CD4-positive, alpha-beta T cell treated with Interleukin-17A for 1 hour (primary cell): Measurements from ENCODE around the gene SETD9.

Source experiments
- DNase-seq: peaks from one replicate; pipeline ENCODE4 v3.0.0-alpha.2; 2020

SETD9 gene, protein sequence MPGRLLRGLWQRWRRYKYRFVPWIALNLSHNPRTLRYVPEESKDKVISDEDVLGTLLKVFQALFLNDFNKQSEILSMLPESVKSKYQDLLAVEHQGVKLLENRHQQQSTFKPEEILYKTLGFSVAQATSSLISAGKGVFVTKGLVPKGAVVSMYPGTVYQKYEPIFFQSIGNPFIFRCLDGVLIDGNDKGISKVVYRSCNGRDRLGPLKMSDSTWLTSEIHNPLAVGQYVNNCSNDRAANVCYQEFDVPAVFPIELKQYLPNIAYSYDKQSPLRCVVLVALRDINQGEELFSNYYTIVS

DNA sequence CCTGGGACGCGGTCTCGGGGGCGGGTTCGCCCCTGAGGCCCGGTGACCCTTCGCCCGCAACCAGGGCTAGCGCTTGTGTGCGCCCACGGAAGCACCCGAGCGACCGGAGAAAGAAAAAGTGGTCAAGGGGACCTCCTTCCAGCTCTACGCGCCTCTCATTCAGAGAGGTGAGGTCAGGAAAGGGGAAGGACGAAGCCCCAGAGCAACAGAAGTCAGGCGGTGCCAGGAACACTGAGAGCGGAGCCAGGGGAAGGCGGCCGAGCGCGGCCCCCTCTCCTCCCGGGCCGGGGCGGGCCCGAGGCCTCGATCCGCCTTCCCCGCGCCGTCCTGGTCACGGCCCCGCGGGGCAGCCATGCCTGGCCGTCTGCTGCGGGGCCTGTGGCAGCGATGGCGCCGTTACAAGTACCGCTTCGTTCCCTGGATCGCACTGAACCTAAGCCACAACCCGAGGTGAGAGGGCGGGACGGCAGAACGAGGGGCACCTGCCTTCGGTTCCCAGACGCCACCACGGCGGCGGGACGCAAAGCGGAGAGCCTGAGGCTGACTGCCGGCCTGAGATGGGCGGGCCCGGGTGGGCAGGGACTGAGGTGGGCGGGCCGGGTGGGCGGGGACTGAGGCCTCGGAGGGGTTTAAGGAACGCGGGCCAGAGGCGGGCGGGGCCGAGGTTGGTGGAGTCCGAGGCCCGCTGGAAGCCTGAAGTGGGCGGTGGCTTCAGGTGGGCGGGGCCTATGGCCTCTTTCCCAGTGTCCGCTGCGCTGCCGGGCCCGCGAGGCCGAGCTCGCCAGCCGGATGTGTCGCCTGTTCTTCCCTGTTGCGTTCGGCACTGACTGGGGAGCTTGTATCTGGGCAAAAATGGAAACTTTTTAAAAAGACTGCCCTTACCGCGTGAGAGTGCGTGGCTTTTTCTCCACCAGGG lies at the start of gene SETD9:
Gene SETD9, plus strand, starts transcription at position 303 of the 916 bp plus-strand sequence. Its CDS starts 50 bp downstream, at position 353.
- peak; percentile 90 for DNase-seq

DNA sequence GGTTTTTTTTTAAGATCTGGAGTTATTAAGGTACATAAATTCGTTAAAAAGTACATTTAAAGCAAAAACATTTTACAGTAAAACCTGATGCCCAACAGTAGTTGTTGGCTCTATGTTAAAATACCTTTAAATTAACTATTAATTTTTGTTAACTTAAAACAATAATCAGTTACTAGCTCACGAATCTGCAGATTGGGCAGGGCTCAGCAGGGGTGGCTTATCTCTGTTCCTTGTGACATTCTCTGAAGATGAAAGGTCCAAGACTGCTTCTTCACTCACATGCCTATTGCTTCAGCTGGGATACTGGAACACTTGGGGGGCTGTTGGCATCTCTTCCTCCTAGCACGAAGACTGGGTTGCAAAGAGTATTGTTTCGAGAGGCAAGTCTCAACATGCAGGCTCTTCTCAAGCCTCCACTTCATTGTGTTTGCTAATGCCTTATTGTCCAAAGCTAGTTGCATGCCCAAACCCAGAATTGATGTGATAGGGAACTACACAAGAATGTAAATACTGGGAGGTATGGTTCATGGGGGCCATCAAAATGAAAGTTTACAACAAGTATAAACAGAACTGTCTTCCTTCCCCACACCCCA lies 47.4 kb upstream of the SETD9 start:
- no peak for DNase-seq

DNA sequence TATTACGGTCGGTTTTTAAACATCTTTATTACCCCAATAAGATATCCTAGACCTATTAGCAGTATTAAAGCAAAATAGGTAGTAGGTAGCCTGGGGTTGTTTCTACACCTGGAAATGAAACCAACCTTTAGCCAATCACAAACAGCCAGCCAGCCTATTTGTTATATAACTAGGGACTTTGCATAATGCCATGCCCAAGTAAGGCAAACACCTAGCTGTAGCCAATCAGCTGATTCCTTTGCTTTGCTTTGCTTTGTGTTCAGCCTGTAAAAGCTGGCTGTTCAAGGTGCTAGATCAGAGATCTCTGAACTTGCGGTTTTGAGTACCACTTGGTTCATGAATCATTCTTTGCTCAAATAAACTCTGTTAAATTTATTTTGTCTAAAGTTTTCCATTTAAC lies 46.5 kb upstream of the SETD9 start:
- peak; percentile 33 for DNase-seq

DNA sequence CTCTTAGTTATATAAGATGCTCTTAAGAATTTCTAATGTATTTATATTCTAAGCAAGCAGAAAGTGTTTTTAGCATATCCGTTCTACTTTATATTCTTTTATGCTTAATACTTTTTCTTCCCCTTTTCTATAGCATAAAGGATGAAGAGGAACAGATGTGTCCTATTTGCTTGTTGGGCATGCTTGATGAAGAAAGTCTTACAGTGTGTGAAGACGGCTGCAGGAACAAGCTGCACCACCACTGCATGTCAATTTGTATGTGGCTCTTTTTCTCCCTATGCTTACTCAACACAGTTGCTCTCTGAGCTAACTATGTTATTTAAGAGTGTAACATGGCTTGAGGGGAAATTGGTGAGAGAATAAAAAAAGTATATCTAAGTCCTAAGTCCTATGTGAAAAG lies 37.6 kb upstream of the SETD9 start:
- DNase-seq: no peak

DNA sequence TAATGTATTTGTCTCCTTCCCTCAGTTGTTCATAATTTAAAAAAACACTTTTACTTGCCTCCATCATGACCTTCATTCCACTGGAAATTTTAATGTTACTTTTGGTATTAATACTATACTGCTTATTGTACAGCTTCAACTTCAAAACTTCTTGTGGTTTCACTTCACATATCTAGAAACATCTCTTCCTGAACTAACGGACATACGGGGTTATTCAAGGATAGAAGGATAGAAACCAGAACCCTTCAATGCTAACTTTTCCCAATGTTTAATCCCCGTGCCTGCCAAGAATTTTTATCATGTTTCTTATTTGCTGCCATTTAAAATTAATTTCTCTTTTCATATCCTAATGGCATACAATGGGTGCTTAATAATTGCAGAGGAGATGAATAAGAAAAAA lies 36.3 kb upstream of the SETD9 start:
- no peak for DNase-seq

DNA sequence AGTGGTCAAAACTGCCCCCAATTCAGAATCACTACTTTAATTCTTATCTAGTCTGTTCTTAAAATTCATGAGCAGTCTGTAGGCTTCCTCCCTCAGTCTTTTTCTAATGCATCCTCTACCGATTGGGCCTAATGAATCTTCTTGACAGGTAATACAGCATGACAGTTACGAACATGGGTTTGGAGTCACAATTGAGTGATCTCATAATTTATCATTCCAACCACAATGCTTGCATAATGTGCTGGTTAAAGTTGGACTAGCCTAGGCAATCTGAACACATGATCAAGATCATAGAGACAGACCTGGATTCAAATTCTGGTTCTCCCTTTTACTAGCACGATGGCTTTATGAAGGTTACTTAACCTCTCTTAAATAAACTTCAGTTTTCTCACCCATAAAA lies 33.1 kb upstream of the SETD9 start:
- DNase-seq: no peak

DNA sequence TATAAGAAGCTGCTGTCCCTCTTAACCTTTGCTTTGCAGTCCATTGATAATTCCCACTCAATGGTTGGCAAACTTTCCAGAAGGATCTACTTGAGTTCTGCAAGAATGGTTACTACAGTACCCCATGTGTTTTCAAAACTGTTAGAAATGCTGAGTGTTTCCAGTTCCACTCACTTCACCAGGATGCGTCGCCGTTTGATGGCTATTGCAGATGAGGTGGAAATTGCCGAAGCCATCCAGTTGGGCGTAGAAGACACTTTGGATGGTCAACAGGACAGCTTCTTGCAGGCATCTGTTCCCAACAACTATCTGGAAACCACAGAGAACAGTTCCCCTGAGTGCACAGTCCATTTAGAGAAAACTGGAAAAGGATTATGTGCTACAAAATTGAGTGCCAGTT lies 27.8 kb upstream of the SETD9 start:
- DNase-seq: no peak

DNA sequence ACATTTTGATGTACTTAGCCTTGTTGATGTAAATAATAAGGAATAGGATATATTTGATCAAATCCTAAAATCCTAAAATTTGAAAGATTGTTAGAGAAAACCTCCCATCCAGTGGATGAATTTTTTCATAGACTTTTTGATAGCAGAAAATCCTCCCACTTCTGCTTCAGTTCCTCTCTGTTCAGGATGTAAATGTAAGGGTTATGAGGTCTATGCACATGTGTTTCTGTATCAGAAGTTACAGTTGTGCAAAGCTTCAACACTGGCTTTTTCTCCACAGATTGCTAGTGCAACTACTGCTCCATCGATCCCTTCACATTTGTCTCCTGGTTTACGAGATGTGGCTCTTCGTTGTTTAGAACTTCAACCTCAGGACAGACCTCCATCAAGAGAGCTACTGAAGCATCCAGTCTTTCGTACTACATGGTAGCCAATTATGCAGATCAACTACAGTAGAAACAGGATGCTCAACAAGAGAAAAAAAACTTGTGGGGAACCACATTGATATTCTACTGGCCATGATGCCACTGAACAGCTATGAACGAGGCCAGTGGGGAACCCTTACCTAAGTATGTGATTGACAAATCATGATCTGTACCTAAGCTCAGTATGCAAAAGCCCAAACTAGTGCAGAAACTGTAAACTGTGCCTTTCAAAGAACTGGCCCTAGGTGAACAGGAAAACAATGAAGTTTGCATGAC lies 16.0 kb upstream of the SETD9 start:
- DNase-seq: no peak

DNA sequence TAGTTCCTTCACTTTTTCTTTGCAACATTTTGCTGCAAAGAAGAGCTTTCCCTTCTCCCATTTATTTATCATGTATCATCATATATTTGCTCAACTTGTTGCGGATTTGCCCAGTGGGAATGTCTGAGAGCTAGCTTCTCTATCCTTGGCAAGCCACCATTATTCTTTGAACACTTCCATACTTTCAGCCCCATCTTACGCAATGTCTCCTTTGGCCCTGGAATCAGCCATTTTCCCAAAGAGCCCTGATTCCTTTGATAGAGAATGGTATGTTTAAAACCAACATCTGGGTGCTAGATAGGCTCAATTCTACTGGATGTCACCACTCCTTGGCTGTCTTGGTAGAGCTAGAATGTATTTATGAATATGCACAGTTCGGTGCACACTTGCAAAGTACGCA lies 12.6 kb upstream of the SETD9 start:
- DNase-seq: no peak

DNA sequence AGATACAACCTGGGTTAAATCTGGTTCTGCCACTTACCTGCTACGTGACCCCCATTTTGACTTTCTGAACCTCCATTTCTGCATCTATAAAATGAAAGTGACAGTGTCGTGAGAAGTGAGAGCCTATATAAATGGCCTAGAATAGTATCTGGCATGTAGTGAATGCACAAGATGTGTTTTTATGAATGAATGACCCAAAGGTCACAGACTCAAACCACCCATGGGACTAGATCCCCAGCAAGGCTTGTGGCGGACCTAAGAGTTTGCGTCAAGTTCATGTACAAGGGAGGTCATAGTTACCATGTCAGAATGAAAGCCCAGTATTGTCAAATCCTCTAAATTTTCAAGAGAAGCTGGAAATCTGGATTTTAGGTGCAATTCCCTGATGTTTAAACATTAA lies 11.2 kb upstream of the SETD9 start:
- no peak for DNase-seq

DNA sequence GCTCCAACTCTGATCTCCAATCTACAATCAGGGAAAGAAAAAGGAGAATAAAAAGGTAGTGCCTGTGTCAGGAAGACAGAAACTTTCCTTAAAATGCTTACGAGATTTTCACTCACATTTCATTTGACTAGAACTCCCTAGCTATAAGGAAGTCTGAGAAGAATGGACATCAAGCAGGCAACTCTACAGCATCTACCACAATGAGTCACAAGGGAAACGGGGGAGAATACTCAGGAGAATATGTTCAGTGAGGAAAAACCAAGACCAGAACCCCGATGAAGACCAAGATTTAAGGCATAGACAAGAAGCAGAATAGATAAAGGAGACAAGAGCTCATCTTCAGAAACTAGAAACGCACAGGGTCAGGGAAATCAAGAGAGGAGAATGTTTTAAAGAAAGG lies 9.0 kb upstream of the SETD9 start:
- no peak for DNase-seq

DNA sequence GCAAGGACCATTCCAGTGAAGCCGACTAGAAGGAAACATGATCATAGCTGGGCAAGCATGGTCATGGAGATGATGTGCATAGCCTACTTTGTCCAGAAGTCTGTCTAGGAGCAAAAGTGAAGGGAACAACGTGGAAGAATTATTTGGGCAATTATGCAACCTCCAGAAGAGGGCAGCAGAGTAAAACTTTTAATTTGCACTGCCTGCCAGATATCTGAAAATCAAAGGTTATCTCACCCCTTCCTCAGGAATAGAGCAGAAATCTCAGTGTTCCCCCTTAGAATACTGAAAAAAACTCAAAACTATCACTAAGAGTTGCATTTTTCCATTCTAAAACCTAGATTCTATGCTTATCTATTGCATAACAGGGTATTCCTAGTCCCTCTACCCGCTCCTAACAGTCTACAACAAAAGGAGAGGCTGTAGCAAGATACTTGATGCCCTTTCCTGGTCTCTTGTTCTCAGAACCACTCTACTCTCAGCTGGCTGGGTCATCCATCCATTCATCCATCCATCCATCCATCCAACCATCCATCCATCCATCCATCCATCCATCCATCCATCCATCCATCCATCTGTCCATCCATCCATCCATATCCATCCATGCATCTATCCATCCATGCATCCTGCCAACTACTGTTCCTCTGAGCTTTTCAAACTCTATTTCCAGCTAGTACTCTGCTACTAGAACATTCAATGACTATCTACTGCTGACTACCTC lies 8.4 kb upstream of the SETD9 start:
- peak; percentile 71 for DNase-seq

DNA sequence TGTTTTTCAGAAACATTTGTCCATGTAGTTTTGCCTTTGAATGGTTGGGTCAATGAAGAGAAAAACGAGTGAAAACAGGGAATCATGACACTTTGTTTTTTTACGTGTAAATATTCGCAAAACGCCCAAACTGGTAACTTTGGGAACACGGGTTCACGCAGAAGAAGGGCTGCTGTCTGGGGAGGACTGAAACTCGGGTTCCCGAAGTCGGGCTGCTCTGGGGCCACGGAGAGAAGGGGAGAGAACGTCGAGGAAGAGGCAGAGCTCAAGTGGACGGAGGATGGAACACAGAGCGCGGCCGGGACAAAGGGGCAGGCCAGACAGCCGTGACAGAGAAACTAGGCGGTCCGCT lies 478 bp upstream of the SETD9 start:
- DNase-seq: no peak

DNA sequence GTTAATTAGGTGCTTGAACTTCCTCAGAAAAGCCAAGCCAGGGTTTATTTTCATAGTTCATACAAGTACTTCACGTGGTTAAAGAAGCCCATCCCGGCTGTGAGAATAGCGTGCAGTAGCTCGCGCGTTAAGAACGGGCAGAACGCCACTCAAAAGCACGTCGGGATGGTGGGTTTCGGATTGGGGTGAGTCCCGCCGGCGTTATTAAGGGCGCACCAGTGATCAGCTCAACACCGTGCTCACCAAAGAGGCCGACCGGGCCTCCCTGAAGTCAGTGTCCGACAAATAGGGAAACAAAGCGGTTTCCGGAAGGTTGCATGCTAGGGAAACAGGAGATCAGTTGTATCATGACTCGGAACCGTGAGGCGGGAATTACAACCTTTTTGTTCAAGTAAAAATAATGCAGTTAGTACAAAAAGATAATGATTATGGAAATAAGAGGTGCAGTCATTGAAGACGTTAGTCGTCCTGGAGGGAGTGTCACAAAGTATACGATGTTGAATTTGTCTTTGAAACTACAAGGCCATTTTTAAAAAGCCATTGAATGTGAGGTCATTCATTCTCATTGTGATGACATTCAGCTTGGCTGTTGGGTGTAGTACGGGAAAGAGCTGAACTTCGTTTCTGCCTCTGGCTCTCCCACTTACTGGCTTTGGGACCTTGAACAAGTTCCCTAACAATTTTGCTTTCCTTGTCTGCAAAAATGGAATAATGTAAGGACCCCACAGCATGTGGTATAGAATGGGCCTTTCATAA lies 992 bp downstream of the SETD9 start:
- DNase-seq: no peak

DNA sequence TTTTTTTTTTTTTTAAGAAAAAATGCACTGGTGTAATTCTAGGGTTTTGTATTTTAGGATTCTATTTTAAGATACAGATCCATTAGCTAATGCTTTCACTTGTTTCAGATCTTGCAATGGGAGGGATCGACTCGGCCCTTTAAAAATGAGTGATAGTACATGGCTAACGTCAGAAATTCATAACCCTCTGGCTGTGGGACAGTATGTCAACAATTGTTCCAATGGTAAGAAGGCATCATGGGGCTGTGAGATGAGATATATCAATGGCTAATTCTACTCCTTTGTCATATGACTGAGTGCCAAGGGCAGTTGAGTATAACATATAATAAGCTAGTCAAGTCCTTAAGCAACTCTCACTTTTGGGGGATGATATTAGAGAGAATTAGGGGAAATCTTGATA lies 4.4 kb downstream of the SETD9 start:
- no peak for DNase-seq

DNA sequence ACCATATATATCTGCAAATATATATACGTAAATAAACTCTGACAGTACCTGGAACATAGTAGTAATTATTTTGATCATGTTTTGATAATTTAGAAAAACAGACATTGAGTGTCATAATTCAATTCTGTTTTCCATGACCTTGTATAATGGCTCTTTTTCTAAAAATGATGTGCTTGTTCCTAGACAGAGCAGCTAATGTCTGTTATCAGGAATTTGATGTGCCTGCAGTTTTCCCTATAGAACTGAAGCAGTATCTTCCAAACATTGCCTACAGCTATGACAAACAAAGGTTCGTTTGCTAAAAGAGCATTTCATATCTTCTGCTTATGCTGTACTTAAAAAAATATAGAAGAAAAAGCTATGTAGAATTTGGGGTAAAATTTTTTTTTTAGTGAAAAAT lies 5.3 kb downstream of the SETD9 start:
- DNase-seq: no peak

DNA sequence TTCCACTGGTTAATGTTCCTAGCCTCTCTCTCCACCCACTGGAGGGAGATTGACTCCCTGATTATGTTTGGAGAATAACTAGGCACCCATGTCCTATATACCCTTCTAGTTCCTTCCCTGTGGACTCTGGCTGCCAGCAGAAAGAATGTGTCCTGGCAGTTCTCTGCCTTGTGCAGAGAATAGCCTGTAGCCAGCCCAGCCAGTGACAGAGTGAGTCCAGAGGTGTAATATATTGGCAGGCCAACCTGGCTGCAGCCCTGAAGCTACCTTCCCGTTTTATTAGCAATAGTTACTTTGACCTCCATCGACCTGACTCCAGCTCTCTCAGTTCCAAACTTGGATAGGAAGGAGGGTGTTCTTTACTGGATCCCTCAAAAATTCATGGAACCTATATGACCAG lies 8.1 kb downstream of the SETD9 start:
- no peak for DNase-seq

DNA sequence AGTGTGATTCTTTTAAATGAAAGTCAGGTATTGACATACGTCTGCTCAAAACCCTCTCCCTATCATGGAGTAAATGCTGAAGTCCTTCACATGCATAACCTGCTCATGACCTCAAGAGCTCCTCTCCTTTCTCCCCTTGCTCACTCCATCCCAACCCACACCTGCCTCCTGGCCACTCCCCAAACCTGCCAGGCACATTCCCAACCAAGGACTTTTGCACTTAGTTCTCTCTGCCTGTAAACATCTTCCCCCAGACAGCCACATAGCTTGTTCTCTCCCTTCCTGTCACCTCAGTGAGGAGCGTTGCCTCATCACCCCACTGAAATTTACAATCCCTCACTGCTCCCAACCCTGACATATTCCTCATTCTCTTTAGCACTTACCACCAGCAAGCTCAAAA lies 8.7 kb downstream of the SETD9 start:
- no peak for DNase-seq

DNA sequence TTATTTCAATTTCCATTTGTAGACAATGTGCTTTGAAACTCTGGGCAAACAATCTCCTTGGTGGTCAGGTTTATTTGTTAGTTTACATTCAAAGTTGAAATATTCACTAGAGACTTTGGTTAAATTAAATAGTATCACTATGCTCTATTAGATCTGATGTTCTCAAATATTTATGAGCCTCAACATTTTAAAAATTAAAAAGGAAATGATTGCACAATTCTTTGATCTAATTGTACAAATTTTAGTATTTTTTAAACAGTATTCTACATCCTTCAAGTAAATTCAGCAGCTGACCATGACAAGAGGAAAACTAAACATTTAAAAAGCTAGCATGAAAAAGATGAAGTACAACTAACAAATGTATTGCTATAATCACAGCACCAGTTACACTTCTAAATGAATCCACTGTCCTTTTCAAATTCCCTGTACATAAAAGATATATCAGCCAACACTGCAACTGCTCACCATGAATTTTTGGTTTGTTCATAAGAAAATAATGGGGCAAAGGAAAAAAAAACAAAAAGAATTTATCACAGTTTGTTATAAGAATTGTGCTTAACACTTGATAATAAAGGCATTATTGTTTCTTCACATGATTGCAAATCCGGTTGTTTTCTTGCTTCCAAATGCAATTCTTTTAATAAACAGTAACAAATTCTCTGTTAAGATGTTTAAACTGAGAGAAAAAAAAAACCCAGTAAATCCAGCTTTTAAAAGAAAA lies 10.7 kb downstream of the SETD9 start:
- no peak for DNase-seq

DNA sequence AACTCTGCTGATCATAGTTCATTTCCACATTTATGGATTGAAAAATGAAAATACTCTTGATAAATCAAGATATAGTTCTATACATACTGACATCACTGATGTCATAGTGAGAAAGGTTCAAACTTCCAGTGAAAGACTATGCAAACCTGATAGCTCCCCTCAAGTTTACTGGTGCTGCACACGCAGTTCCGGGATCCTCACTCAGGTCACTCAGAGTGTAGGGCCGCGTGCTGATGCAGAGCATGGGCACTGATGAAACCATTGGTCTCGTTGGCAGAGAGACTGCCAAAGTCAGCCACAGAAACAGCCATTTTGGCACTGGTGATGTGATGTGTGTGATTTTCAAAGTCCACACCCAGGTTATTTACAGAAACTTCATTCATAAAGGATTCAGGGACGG lies 13.5 kb downstream of the SETD9 start:
- no peak for DNase-seq

DNA sequence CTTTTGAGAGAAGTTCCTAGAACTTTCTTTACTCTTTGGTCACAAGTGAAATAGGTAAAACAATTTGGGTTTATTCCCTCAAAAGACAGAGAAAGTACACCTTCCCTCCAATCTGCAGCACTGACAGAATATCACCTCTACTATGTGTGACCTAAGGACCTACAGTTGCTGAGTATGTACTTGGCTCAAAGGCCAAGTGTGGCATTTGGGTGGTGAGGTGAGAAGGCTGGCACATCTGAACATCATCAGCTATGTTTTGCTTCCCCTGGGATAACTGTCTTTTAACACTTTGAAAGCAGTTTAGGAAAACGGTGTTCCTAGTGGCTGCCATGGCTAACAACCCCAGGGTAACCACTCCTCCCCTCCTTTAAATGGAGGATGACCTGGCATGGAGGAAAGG lies 24.9 kb downstream of the SETD9 start:
- DNase-seq: no peak
